Esophagus muscularis mucosa (tissue), 4 donors: ENCODE results near the gene SIRT2. TPM values are rescaled to one million over a fixed set of nuclear protein-coding genes. Genes with fewer than 3 reads are reported as not detected.
"Not testable (repeated sequence)": the region's sequence is repeated elsewhere in the genome, so short reads cannot be mapped to it uniquely, and the experiment has no call there.

Experiments
- DNase-seq: peaks from one replicate; pipeline ENCODE4 v3.0.0-alpha.2; 2017; ENCODE audit errors: extremely low spot score
- H3K27ac ChIP-seq, 4 donors: fragments of 200-600 bp; sonication (generic); replicated peaks in 1 of 4; 1 replicate in 3 of 4; 2 replicates in 1 of 4; pipeline ENCODE4 v1.5.1; 2016 to 2019; ENCODE audit warnings: mild to moderate bottlenecking in 1 of 4
- H3K27me3 ChIP-seq, 4 donors: fragments of 200-600 bp; sonication (generic); one replicate each; pipeline versions ENCODE4 v1.5.1 to v1.6.0; 2016 to 2019
- H3K36me3 ChIP-seq, 4 donors: fragments of 200-600 bp; sonication (generic); one replicate each; pipeline ENCODE4 v1.5.1; 2016 to 2019
- H3K4me1 ChIP-seq, 4 donors: fragments of 200-600 bp; sonication (generic); one replicate each; pipeline ENCODE4 v1.5.1; 2016 to 2019
- H3K4me3 ChIP-seq, 4 donors: fragments of 200-600 bp; sonication (generic); 1 replicate in 2 of 4; 2 replicates in 2 of 4; pipeline ENCODE4 v1.5.1; 2016 to 2019; ENCODE audit warnings: mild to moderate bottlenecking in 4 of 4, moderate library complexity in 1 of 4
- H3K9me3 ChIP-seq, 4 donors: fragments of 200-600 bp; sonication (generic); 1 replicate in 3 of 4; 2 replicates in 1 of 4; pipeline ENCODE4 v1.5.1; 2016 to 2019
- CTCF ChIP-seq, 3 experiments: fragments of 200-600 bp in 2 of 3; fragments of 450-650 bp in 1 of 3; sonication (generic) in 2 of 3; IDR thresholded peaks; one replicate each; pipeline ENCODE4 v1.5.1; 2017 to 2019; ENCODE audit warnings: antibody characterized with exemption in 3 of 3, mild to moderate bottlenecking in 2 of 3, moderate library complexity in 1 of 3
- EP300 ChIP-seq: sonication (generic); formaldehyde crosslinking; IDR thresholded peaks from one replicate; pipeline ENCODE4 v1.6.1; 2017; ENCODE audit warnings: antibody characterized with exemption
- POLR2A ChIP-seq: fragments of 450-650 bp; IDR thresholded peaks from one replicate; pipeline ENCODE4 v1.6.1; 2017; ENCODE audit warnings: antibody characterized with exemption, moderate library complexity, mild to moderate bottlenecking, low read depth
- POLR2AphosphoS5 ChIP-seq, 2 donors: sonication (generic); formaldehyde crosslinking; IDR thresholded peaks; one replicate each; pipeline ENCODE4 v1.6.1; 2017; ENCODE audit warnings: antibody characterized with exemption in 2 of 2
- WGBS: methylation state at CpG from one replicate; pipeline ENCODE4 v1.1.5; 2018; 5-methylcytosine and 5-hydroxymethylcytosine counted together
- intact Hi-C: fragments of 100-400 bp; cut with DNase I; formaldehyde crosslinking; loops from one replicate; pipeline ENCODE4 v1.15.1; 2023
- total RNA-seq, 4 donors: library from RNA; depleted of rRNA; stranded (reverse); fragments of >200 nt; gene quantifications; one replicate each; pipeline versions ENCODE4 v1.1.0 to v1.2.1, GENCODE V29; 2016

Gene SIRT2
- total RNA-seq, 4 donors from 2014 or later = 72.7 to 114 (median 95.0) TPM

- no peak for DNase-seq
- Histone ChIP-seq H3K9me3 (no peaks in the 10 kb centered on the region), H3K27me3 (no peaks in the 10 kb centered on the region), H3K4me3 (no peak overlapping the region), H3K36me3 (no peaks in the 10 kb centered on the region), H3K4me1 (peaks cover 13 to 19% (median 15%) of the 10 kb centered on the region in 4 donors), H3K27ac (peak overlapping the region; percentile 10 to 52 (median 43))
- intact Hi-C loops = no loop called here
- WGBS = 47% methylated on average over 10 of the region's 10 CpGs
- TF ChIP-seq POLR2A (no peak), POLR2AphosphoS5 (IDR thresholded peaks at IDR 0.05) (peak; percentile 27 to 49), EP300 (no peak), CTCF (IDR thresholded peaks at IDR 0.05) (no peak)
Observed at GRCh38 chr19:38862321-38863059, 36.9 kb downstream of the SIRT2 start.

- TF ChIP-seq POLR2A = no peak
- TF ChIP-seq CTCF (IDR thresholded peaks at IDR 0.05) = no peak
- no peak for TF ChIP-seq EP300
- no peak for TF ChIP-seq POLR2AphosphoS5 (IDR thresholded peaks at IDR 0.05)
- H3K27me3 ChIP-seq = no peaks in the 10 kb centered on the region
- H3K4me3 ChIP-seq = no peak overlapping the region
- intact Hi-C loops = no loop called here
- H3K9me3 ChIP-seq = no peaks in the 10 kb centered on the region
- no peak overlapping the region for H3K27ac ChIP-seq
- peaks cover 13 to 19% (median 15%) of the 10 kb centered on the region in 4 donors for H3K4me1 ChIP-seq
- WGBS = 96% methylated on average over 3 of the region's 3 CpGs
- DNase-seq = no peak
- H3K36me3 ChIP-seq = no peaks in the 10 kb centered on the region
Observed at GRCh38 chr19:38861368-38861767, 38.0 kb downstream of the SIRT2 start.

- H3K27ac ChIP-seq, H3K4me3 ChIP-seq, H3K36me3 ChIP-seq, intact Hi-C loops, H3K27me3 ChIP-seq, DNase-seq, H3K9me3 ChIP-seq: not testable (repeated sequence)
- H3K4me1 ChIP-seq = peaks cover 11 to 19% (median 15%) of the 10 kb centered on the region in 4 donors
- WGBS = 71% methylated on average over 19 of the region's 21 CpGs
Observed at GRCh38 chr19:38859631-38860204, 39.7 kb downstream of the SIRT2 start.

- Histone ChIP-seq H3K36me3 (no peaks in the 10 kb centered on the region), H3K4me3 (no peak overlapping the region), H3K9me3 (no peaks in the 10 kb centered on the region), H3K27me3 (no peaks in the 10 kb centered on the region), H3K4me1 (peaks cover 8 to 14% (median 11%) of the 10 kb centered on the region in 4 donors), H3K27ac (no peak overlapping the region)
- TF ChIP-seq CTCF (IDR thresholded peaks at IDR 0.05) (no peak), EP300 (no peak), POLR2A (no peak), POLR2AphosphoS5 (IDR thresholded peaks at IDR 0.05) (no peak)
- no peak for DNase-seq
- intact Hi-C loops = no loop called here
- WGBS = 80% methylated on average over 3 of the region's 3 CpGs
Observed at GRCh38 chr19:38856813-38857212, 42.6 kb downstream of the SIRT2 start.

GRCh38 chr19:38855751-38856150, 43.7 kb downstream of the SIRT2 start:
- WGBS = 88% methylated on average over 16 of the region's 37 CpGs
- H3K36me3 ChIP-seq, intact Hi-C loops, DNase-seq, H3K9me3 ChIP-seq, H3K27me3 ChIP-seq, H3K27ac ChIP-seq, H3K4me3 ChIP-seq: not testable (repeated sequence)
- H3K4me1 ChIP-seq = peaks cover 12 to 22% (median 17%) of the 10 kb centered on the region in 4 donors

- DNase-seq, H3K27ac ChIP-seq, H3K27me3 ChIP-seq, intact Hi-C loops, H3K9me3 ChIP-seq, H3K4me3 ChIP-seq, H3K36me3 ChIP-seq: not testable (repeated sequence)
- 88% methylated on average over 3 of the region's 3 CpGs for WGBS
- peaks cover 12 to 24% (median 17%) of the 10 kb centered on the region in 4 donors for H3K4me1 ChIP-seq
Observed at GRCh38 chr19:38854961-38855360, 44.5 kb downstream of the SIRT2 start.
